ENCODE results near the gene FAM50B. TPM values are rescaled to one million over a fixed set of nuclear protein-coding genes. Genes with fewer than 3 reads are reported as not detected.

The FAM50B gene
- total RNA-seq, 1 donor from 2014 or later = 3.6 TPM

DNA sequence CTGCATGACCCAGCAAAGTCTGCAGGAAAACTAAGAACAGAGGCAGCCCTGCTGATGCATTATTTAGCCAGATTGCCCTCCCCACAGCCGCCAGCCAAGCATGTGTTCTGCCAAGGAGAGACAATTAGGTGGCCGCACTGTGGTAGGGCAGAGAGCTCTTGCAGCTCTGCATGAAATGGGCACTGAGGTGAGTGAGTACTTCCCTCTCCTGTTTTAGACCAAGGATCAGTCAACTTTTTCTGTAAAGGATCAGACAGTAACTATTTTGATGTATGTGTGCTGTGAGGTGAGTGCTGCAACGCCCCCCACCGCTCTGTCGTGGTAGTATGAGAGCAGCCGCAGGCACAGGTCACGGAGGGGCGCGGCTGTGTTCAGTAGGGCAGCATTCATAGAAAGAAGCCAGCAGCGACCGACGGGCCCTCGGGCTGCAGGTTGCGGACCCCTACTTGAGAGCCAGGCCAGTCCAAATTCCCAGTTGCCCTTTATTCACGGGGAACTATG, 23.8 kb upstream of the FAM50B start:
- Mint-ChIP-seq H3K4me3 (ENCODE audit: unreplicated experiment) (no peak overlapping the region), H3K4me1 (ENCODE audit: low read depth, unreplicated experiment) (no peaks in the 10 kb centered on the region), H3K36me3 (ENCODE audit: unreplicated experiment) (no peaks in the 10 kb centered on the region), H3K27me3 (ENCODE audit: unreplicated experiment) (peaks cover 2% of the 10 kb centered on the region), H3K27ac (ENCODE audit: unreplicated experiment) (no peak overlapping the region), H3K9me3 (ENCODE audit: unreplicated experiment) (peaks cover 2% of the 10 kb centered on the region)
- TF ChIP-seq, protein P1, sequence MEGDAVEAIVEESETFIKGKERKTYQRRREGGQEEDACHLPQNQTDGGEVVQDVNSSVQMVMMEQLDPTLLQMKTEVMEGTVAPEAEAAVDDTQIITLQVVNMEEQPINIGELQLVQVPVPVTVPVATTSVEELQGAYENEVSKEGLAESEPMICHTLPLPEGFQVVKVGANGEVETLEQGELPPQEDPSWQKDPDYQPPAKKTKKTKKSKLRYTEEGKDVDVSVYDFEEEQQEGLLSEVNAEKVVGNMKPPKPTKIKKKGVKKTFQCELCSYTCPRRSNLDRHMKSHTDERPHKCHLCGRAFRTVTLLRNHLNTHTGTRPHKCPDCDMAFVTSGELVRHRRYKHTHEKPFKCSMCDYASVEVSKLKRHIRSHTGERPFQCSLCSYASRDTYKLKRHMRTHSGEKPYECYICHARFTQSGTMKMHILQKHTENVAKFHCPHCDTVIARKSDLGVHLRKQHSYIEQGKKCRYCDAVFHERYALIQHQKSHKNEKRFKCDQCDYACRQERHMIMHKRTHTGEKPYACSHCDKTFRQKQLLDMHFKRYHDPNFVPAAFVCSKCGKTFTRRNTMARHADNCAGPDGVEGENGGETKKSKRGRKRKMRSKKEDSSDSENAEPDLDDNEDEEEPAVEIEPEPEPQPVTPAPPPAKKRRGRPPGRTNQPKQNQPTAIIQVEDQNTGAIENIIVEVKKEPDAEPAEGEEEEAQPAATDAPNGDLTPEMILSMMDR (IDR thresholded peaks at IDR 0.05; ENCODE audit: partially characterized antibody, unreplicated experiment) = no peak
- DNase-seq = peak; percentile 35

- Mint-ChIP-seq H3K4me3 (ENCODE audit: unreplicated experiment) (no peak overlapping the region), H3K36me3 (ENCODE audit: unreplicated experiment) (no peaks in the 10 kb centered on the region), H3K4me1 (ENCODE audit: low read depth, unreplicated experiment) (no peaks in the 10 kb centered on the region), H3K27ac (ENCODE audit: unreplicated experiment) (no peak overlapping the region), H3K9me3 (ENCODE audit: unreplicated experiment) (peaks cover 2% of the 10 kb centered on the region), H3K27me3 (ENCODE audit: unreplicated experiment) (peaks cover 2% of the 10 kb centered on the region)
- TF ChIP-seq, protein P1 (IDR thresholded peaks at IDR 0.05; ENCODE audit: partially characterized antibody, unreplicated experiment) = no peak
- DNase-seq = no peak
Observed at GRCh38 chr6:3825851-3826581, 23.2 kb upstream of the FAM50B start.

DNA sequence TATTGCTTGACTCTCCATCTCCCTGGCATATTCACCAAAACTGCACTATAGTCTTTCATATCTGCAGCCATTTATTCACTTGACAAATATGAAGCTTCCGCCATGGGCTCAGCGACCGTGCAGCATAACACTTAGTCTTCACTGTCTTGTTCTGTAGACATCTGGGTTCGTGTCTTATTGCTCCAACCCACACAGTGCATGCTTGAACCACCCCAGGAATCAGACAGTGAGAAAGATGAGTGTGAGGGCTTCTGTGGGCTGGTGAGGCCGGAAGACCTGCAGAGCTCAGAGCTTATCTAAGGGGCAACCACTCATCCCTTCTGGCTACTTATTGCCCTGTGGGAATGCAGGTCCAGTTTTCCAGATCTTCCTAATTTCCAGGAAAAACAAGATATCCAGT, 19.9 kb upstream of the FAM50B start:
- no peak for DNase-seq
- Mint-ChIP-seq H3K4me1 (ENCODE audit: low read depth, unreplicated experiment) (no peaks in the 10 kb centered on the region), H3K27ac (ENCODE audit: unreplicated experiment) (no peak overlapping the region), H3K27me3 (ENCODE audit: unreplicated experiment) (peaks cover 2% of the 10 kb centered on the region), H3K4me3 (ENCODE audit: unreplicated experiment) (no peak overlapping the region), H3K9me3 (ENCODE audit: unreplicated experiment) (peaks cover 2% of the 10 kb centered on the region), H3K36me3 (ENCODE audit: unreplicated experiment) (no peaks in the 10 kb centered on the region)
- TF ChIP-seq, protein P1 (IDR thresholded peaks at IDR 0.05; ENCODE audit: partially characterized antibody, unreplicated experiment) = no peak

DNA sequence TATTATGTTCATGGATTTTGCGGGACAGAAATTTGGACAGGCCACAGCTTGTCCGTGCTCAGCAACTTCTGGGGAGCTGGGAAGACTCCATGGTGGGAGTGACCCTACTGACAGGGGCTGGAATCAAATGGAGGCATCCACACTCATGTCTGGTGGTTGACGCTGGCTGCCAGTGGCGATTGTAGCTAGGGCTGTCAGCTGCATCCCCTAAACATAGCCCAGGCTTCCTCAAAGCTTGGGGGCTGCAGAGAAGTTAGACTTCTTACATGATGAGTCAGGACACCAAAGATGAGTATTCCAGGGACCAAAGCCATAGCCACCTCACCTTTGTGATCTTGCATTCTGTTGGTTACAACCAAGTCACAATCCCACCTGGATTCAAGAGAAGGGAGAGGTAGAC, 18.4 kb upstream of the FAM50B start:
- Mint-ChIP-seq H3K27me3 (ENCODE audit: unreplicated experiment) (peaks cover 2% of the 10 kb centered on the region), H3K4me3 (ENCODE audit: unreplicated experiment) (no peak overlapping the region), H3K36me3 (ENCODE audit: unreplicated experiment) (no peaks in the 10 kb centered on the region), H3K4me1 (ENCODE audit: low read depth, unreplicated experiment) (no peaks in the 10 kb centered on the region), H3K9me3 (ENCODE audit: unreplicated experiment) (peaks cover 1% of the 10 kb centered on the region), H3K27ac (ENCODE audit: unreplicated experiment) (no peak overlapping the region)
- TF ChIP-seq, protein P1 (IDR thresholded peaks at IDR 0.05; ENCODE audit: partially characterized antibody, unreplicated experiment) = no peak
- no peak for DNase-seq

- Mint-ChIP-seq H3K9me3 (ENCODE audit: unreplicated experiment) (no peaks in the 10 kb centered on the region), H3K36me3 (ENCODE audit: unreplicated experiment) (no peaks in the 10 kb centered on the region), H3K4me1 (ENCODE audit: low read depth, unreplicated experiment) (no peaks in the 10 kb centered on the region), H3K4me3 (ENCODE audit: unreplicated experiment) (no peak overlapping the region), H3K27ac (ENCODE audit: unreplicated experiment) (no peak overlapping the region), H3K27me3 (ENCODE audit: unreplicated experiment) (peaks cover 2% of the 10 kb centered on the region)
- TF ChIP-seq, protein P1 (IDR thresholded peaks at IDR 0.05; ENCODE audit: partially characterized antibody, unreplicated experiment) = no peak
- DNase-seq = no peak
Observed at GRCh38 chr6:3831761-3832530, 17.2 kb upstream of the FAM50B start.

Measured in glutamatergic neuron (in vitro differentiated cells).